Measurements from ENCODE around the gene ATF6.
"Not testable (repeated sequence)": the region's sequence is repeated elsewhere in the genome, so short reads cannot be mapped to it uniquely, and the experiment has no call there.

DNA sequence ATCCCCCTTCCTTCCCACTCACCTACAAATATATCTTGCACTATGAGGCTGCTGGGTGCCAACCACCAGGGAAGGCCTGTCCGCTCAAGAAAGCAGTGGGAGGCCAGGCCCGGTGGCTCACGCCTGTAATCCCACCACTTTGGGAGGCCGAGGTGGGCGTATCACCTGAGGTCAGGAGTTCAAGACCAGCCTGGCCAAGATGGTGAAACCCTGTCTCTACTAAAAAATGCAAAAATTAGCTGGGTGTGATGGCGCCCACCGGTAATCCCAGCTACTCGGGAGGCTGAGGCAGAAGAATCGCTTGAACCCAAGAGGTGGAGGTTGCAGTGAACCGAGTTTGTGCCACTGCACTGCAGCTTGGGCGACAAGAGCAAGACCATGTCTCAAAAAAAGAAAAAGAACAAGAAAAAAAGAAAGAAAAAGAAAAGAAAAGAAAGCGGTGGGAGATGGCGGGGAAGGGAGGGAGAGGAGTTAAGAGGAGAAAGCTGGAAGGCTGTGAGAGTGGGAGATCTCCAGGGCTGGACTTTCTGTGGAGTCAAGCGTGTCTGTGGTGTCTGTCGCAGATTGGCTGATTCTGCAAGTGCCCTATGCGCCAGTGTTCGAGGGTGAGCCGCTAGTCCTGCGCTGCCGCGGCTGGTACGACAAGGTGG, 40.7 kb upstream of the ATF6 start:
- TF ChIP-seq CTCF (conservative IDR thresholded peaks at IDR 0.05; ENCODE audit: low read depth, low read length); MAZ (IDR thresholded peaks at IDR 0.05; ENCODE audit: borderline replicate concordance, low read depth, low read length); POLR2A (IDR thresholded peaks at IDR 0.05; ENCODE audit: low read depth, low read length); RAD21 (IDR thresholded peaks at IDR 0.05; ENCODE audit: low read length); SMC3 (IDR thresholded peaks at IDR 0.05; ENCODE audit: low read depth, low read length): not testable (repeated sequence)
